Stimulated activated CD4-positive, alpha-beta T cell treated with anti-CD3 and anti-CD28 coated beads, Interleukin-12 subunit alpha, Interleukin-12 subunit beta, amount 100 ng/mL, for 48 hours (primary cell): ENCODE measurements around the gene TALDO1.
"Not testable (repeated sequence)": the region's sequence is repeated elsewhere in the genome, so short reads cannot be mapped to it uniquely, and the experiment has no call there.

Experiments used
- DNase-seq, 3 donors: peaks; one replicate each; pipeline ENCODE4 v3.0.0-alpha.2; 2020; ENCODE audit warnings: low read depth in 2 of 3, low spot score in 1 of 3

TALDO1 gene

DNA sequence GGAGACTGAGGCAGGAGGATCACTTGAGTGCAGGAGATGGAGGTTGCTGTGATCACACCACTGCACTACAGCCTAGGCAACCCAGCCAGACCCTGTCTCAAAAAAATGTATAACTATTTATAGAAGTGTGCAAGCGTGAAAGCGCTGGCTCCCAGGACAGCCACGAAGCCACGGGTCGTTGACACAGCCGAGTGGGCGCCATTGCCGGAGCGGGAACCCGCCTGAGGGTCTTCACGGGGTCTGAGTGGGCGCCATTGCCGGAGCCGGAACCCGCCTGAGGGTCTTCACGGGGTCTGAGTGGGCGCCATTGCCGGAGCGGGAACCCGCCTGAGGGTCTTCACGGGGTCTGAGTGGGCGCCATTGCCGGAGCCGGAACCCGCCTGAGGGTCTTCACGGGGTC is 12.7 kb upstream of the TALDO1 start:
- DNase-seq, result not testable (repeated sequence)

DNA sequence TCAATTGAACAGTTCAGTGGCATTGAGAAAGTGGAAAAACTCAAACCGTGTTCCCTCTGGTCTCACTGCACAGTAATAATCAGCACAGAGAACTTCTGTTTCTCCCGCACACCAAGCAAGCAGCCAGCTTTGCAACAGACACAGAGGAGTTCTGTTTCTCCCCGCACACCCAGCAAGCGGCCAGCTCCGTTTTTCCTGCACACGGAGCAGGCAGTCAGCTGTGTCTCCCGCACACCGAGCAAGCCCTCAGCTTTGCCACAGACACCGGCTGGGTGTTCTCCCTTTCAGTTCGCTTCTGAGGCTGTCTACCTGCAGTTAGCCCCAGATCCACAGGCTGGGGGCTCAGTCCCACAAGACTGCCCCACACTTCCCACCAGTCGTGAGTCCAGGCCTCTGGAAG is 9.9 kb upstream of the TALDO1 start:
- no peak for DNase-seq

DNA sequence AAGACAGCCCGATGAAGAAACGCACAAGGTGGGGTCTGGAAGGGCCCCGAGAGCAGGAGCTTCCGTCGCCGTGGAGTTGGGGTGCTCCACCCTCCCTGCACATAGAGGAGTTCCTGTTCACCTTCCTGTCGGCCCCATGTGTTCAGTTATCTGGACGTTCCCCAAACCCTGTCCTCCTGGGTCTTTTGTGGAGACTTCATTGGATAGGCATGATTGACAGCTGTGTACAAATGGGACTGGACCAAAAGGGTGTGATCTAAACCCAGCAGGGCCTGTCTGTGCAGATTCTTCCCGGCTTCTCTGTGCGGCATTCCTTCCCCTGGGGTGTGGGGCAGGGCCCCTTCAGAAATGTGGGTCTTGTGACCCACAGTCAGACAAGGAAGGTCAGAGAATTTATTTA is 9.4 kb upstream of the TALDO1 start:
- DNase-seq, result not testable (repeated sequence)

DNA sequence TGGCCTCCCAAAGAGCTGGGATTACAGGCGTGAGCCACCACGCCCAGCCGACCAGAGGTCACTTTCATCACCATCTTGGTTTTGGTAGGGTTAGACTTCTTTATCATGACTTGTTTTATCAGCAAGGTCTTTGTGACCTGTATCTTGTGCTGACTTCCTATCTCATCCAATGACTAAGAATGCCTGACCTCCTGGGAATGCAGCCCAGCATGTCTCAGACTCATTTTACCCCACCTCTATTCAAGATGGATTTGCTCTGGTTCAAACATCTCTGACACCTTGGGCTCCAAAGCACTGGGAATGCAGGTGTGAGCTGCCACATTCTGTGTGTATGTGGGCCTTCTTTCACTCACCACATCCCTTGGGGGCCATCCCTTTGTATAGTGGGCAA is 5.1 kb upstream of the TALDO1 start:
- no peak for DNase-seq

DNA sequence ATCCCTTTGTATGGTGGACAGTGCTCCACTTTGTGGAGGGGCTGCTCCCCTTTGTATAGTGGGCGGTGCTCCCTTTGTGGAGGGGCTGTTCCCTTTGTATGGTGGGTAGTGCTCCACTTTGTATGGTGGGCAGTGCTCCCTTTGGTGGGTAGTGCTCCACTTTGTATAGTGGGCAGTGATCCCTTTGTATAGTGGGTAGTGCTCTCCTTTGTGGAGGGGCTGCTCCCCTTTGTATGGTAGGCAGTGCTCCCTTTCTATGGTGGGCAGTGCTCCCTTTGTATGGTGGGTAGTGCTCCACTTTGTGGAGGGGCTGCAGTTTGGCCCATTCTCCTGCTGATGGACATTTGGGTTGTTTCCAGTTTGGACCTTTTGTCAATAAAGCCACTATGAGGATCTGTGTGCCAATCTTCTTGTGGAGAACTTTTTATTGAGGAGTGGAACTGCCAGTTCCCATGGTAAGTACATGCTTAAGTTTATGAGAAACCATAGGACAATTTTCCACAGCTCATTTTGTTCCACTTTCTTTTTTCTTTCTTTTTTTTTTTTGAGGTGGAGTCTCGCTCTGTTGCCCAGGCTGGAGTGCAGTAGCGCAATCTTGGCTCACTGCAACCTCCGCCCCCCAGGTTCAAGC is 4.6 kb upstream of the TALDO1 start:
- DNase-seq, result no peak

DNA sequence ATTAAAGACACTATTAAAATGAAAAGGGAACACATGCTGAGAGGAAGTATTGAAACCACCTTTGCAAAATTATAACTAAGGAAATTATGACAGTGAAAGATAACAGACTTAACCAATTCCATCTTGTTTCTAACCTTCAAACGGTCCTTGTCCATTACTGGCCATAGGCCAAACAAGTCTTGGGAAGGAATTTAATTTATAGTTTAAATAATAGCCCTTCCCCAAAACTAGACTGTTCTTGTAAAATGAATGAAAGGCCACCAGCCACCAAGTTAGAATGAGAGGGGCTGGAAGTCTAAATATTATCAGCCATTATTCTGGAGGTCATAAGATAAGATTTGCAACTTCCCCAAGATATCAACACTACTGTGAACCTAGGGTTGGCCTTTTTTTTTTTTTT is 1.8 kb upstream of the TALDO1 start:
- DNase-seq, result no peak

DNA sequence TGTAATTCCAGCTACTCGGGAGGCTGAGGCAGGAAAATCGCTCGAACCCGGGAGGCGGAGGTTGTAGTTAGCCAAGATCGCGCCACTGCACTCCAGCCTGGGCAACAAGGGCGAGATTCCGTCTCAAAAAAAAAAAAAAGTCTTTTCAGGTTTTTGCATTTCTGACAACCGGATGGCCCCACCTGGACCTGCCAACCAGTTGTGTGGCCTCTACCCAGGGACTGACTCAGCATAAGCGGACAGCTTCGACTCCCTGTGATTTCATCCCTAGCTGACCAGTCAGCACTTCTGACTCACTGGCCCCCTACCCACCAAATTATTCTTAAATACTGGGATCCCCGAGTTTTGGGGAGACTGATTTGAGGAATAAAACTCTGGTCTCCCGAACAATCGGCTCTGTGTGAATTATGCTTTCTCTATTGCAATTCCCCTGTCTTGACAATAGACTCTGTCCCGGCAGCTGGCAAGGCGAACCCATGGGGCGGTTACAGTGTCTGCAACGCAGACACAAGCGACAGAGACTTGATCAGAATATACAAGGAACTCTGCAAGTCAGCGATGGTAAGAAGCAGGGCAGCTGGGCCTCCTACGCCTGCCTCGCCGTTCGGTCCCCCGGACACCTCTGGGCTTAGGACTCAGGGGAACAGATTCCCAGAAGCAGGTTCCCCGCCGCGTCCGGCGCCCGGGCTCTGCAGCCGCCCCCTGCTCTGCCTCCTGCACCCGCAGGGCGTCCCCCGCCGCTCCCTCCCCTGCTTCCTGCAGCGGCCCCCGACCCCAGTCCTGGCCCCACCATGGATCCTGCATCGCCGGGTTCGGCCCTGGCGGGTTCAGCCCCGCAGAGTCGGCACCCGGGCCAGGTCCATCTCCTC is 741 bp upstream of the TALDO1 start:
- no peak for DNase-seq

DNA sequence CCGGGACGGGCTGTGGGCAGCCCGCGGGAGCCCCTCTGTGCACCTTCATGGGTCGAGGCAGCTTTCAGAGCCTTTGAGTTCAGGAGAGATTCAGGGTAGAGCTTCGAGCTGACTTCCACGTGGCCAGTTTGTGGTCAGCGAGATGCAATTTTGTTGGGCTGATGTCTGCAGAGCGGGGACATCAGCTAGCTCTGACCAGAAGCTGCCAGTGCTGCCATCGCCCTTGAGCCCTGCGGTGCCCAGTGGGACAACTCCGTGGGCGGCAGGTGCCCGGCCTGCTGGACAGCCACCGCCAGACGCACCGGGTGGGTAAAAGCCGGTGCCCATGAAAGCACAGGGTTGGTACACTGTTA is 719 bp downstream of the TALDO1 start:
- DNase-seq, result no peak

DNA sequence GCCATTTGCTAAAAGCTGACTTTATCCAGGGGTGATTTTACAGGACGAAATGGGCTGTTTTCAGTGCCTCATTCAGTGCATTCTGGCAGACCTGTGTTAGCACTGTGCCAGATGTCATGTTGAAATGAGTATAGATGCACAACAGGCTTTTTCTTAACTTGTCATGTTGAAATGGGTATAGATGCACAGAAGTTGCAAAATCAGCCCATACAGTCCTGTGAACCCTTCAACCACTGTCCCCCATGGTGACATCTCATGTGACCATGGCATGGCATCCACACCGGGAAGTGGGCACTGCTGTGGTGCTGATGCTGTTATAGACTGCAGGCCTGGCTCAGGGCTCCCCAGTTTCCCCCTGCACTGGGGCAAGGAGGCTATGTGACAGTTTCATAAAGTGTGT is 2.5 kb downstream of the TALDO1 start:
- DNase-seq, result no peak

DNA sequence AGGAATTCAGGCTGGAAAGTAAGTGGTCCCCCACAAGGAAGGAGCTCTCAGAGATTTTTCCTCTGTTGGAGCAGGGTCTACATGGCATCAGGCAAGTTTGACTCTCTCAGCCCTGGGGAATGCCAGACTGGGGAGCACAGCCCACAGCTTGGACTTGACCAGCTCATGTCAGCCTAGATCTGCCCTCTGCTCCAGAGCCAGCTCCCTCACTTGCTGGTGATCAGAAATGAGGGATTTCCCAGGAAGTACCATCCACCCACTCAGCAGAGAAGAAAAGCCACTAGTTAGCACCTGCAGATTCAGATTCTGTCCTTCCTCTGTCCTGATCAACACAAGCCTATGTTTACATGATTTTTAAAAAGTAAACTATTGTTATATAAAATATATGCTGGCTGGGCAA is 13.0 kb downstream of the TALDO1 start:
- DNase-seq, result no peak

DNA sequence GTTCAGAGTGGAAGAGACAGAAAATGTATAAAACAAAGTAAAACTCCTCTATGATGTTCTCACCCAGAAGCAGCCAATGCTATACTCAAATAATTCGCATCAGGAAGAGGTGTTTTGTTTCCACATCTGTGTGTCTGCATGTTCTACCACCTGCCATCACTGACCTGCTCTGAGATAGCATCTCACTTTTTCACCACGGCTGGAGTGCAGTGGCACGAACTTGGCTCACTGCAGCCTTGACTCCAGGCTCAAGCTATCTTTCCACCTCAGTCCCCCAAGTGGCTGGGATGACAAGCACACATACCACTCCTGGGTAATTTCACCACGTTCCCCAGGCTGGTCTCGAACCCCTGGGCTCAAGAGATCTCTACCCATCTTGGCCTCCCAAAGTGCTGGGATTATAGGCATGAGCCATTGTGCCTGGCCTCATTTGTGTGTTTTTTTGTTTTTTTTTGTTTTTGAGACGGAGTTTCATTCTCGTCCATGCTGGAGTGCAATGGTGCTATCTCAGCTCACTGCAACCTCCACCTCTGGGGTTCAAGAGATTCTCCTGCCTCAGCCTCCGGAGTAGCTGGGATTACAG is 14.4 kb downstream of the TALDO1 start:
- DNase-seq, result no peak

DNA sequence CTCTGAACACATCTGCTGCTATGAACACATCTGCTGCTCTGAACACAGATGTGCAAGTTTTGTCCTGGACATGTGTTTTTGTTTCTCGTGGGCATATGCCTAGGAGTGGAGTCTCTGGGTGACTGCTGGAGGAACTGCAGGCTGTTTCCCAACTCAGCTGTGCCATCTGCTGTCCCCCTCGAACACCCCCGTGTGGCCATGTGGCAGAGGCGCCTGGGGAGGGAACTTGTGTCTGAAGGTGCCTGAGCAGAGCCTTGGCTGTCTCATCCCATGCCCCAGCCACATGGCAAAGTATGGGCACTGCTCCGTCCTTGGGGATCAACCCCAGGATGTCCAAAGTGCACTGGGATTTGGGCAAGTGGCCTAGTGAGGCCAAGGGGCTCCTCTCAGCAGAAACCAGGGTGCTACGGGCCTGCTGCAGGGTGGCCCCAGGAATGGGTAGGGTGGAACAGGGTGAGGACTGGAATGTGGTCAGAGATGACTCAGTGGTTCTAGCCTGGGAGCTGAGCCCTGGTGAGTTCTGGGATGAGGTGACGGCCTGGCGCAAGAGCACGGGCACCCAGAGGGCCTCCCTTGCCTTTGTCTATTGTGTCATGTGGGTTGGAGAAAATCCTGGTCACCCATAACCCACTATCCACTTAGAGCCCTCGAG is 15.3 kb downstream of the TALDO1 start:
- DNase-seq, result no peak

DNA sequence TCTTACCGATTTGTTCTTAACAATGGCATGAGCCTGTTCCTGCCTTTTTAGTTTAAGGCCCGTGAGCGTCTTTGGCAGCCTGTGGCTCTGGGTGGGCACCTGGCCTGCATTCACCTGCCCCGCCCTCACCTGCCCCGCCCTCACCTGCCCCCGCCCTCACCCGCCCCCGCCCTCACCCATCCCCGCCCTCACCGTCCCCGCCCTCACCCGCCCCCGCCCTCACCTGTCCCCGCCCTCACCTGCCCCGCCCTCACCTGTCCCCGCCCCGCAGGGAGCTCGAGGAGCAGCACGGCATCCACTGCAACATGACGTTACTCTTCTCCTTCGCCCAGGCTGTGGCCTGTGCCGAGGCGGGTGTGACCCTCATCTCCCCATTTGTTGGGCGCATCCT is 15.8 kb downstream of the TALDO1 start:
- DNase-seq, result no peak

DNA sequence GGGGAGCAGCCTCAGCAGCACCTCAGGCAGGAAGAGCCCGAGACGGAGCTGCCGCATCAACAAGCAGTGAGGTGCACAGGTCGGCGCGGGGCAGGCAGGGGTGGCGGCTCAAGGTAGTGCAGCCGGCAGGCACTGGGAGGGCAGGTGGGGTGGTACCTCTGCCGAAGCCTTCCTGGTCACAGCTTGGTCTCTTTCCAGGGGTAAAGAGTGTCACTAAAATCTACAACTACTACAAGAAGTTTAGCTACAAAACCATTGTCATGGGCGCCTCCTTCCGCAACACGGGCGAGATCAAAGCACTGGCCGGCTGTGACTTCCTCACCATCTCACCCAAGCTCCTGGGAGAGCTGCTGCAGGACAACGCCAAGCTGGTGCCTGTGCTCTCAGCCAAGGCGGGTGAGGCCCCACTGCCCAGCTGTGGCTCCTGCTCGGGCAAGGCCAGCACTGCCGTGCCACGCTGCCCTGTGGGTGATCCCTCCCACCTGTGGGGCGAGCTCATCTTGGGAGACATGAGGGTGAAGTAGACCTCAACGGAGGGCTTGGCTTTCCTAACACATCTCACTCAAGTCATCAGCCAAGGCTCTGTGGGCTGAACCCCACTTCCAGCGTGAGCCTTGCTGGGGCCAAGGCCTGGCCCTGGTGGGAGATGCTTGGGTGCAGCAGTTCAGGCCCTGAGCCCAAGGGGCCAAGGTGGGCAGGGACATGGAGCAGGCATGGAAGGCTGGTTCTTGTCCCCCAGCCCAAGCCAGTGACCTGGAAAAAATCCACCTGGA is 16.5 kb downstream of the TALDO1 start:
- no peak for DNase-seq

DNA sequence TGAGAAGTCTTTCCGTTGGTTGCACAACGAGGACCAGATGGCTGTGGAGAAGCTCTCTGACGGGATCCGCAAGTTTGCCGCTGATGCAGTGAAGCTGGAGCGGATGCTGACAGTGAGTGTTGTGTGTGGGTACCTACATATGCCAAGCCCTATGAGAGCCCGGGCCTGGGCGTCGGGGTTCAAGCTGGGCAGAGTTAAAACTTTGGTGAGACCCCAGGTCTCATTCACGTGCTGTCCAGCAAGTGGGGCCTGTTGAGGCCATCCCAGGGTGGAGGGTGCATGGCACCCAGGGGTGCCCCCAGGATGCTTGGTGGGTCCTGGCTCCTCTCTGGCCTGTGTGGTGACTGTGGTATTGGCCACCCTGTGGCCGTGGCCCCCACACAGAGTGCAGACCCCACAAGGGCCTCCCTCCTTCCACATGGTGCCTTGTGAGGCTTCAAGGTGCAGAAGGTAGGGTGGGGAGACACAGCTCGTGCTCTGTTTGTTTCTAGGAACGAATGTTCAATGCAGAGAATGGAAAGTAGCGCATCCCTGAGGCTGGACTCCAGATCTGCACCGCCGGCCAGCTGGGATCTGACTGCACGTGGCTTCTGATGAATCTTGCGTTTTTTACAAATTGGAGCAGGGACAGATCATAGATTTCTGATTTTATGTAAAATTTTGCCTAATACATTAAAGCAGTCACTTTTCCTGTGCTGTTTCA is 17.2 kb downstream of the TALDO1 start:
- DNase-seq, result no peak

DNA sequence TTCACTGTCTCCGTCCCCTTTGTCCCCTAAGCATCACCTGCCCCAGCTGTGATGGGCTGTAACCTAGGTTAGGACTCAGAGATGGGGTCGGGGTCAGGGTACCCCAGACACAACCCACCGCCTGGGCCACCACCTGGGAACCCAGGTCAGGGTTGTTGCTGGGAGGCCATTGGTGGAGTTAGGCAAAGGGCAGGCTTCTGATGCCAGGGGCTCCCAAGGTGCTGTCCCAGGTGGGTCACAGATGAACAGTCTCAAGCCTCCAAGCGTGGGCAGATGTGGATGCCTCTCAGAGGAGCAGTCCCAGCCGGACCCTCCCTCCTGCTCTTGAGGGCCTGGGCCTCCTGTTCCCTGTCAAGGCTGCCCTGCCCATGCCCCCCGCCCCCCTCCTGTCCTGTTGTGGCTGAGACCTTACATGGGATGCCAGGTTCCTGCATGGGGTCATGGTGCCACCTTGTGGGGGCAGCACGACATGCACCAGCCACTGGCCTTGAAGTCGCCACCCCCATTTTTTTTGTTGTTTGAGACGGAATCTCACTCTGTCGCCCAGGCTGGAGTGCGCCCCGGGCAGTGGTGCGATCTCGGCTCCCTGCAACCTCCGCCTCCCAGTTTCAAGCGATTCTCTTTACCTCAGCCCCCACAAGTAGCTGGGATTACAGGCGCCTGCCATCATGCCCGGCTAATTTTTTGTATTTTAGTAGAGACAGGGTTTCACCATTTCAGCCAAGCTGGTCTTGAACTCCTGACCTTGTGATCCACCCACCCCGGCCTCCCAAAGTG is 17.9 kb downstream of the TALDO1 start:
- peak in 2 of 3 donors; percentile 28 to 52 for DNase-seq

DNA sequence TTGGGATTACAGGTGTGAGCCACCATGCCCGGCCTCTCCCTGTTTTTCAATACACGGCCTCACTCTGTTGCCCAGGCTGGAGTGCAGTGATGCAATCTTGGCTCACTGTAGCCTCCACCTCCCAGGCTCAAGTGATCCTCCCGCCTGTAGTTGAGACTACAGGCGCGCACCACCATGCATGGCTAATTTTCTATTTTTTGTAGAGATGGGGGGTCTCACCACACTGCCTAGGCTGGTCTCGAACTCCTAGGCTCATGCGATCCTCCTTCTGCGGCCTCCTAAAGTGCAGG is 18.5 kb downstream of the TALDO1 start:
- no peak for DNase-seq

DNA sequence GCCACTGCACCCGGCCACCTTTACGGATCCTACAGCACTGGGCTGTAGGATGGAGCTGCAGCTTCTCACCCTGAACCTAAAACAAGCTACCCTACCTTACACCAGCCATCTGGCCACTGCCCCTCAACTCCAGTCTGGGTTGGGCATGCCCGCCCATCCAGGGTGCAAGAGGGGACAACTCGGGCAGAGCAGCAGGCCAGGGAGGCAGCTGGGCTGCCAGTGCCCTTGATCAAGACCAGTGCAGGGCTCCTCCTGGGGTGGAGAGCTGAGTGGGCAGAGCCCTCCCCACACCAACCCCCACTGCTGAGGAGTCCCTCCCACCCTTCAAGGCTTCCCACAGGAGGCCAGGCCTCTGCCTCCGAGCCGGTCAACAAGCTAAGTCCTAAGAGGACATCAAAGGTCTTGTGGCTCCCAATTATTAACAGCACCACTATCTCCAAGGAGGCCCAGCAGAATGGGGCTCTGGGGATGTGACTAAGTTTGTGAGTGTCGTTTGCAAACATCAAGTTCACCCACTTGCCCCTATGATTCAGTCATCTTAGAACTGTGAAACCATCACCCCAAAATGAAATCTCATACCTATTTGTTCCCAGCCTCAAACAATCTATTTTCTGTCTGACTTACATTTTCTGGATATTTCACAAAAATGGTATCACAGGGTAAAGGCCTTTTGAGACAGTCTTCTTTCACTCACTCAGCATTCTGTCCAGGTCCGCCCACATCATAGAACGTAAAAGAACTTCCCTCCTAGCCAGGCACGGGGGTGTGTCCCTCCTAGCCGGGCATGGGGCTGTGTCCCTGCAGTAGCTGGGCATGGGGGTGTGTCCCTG is 19.1 kb downstream of the TALDO1 start:
- no peak for DNase-seq

DNA sequence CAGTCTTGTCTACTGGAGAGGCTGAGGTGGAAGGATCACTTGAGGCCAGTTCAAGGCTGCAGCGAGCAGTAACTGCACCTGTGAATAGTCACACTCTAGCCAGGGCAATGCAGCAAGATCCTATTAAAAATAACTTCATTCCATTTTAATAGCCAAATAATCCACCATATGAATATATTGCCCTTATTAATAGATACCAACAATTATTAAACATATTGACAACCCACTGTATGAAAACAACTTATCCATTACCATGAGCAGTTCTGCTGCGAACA is 19.6 kb downstream of the TALDO1 start:
- no peak for DNase-seq

DNA sequence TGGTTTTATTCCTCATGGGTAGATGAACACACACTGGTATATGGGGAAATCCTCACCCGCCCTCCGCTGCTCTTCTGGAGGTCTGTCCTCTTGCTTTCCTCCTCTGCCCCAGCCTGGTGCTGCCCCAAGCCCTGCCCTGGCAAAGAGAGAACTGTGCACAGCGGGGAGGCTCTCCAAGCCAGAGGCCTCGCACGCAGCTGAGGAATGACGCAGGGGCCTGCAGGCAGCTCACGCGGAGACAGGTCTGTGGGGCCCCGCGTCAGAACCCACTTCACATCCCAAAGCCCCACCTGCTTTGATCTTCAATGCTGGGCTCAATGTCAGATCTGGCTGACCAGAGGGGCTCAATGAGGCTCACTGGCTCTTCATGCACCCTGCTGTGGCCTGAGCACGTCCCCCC is 20.0 kb downstream of the TALDO1 start:
- no peak for DNase-seq
